Measurements from ENCODE around the gene IGHMBP2. TPM values are rescaled to one million over a fixed set of nuclear protein-coding genes. Genes with fewer than 3 reads are reported as not detected.

The IGHMBP2 gene
- total RNA-seq, 1 experiment from 2014 or later: 48.7 TPM

DNA sequence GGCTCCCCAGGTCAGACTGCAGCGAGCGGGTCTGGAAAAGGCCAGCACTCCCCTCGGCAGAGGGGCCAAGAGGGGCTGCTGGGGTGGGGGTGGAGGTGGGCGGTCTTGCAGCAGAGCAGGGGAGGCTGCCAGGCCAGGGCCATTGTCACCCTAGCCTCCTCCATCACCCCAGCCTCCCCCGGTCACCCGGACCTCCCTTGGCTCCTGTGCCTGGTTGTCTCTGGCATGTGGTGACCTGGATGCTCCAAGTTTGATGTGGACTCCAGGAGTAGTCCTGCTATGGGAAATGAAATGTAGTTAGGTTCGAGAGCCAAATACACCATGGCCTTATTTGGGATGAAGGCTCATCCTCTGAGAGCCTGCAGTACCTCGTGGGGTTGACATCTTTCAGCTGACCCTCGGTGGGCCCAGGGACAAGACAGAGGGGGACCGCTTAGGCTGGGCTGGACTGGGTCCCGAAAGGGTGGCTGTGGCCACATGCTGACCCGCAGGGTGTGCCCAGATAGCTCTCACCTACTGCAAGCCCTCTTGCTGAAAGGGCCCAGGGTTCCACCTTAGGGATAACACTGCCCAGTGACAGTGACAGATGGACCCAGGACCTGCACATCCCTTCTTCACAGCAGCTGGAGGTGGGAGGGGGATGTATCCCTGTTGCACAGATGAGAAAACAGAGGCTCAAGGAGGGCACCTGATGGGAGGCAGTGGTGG, 53.0 kb downstream of the IGHMBP2 start:
- no TSS peak for BruUV-seq (replicated peaks)
- intact Hi-C loops (cut with micrococcal nuclease; ENCODE audit: unreplicated experiment): no loop called here
- Histone ChIP-seq H3K4me3 (ENCODE audit: low read depth, low read length, poor library complexity, severe bottlenecking) (no peak overlapping the region), H3K27me3 (replicated peaks; ENCODE audit: insufficient read depth, low read depth, low read length, poor library complexity) (no peaks in the 10 kb centered on the region), H3K36me3 (ENCODE audit: insufficient read depth, low read length, poor library complexity, severe bottlenecking) (no peaks in the 10 kb centered on the region), H3K9me3 (ENCODE audit: low read depth, low read length, poor library complexity, severe bottlenecking) (no peaks in the 10 kb centered on the region), H3K4me1 (ENCODE audit: insufficient read depth, low read length, poor library complexity, severe bottlenecking) (no peaks in the 10 kb centered on the region), H3K27ac (ENCODE audit: low read depth, low read length, poor library complexity, severe bottlenecking) (no peak overlapping the region)
- no peak for DNase-seq (ENCODE audit: low spot score)
- ChIA-PET CTCF (interaction anchor here (0.6 kb wide), 1 partner anchor 129 kb away, joined by 3 read pairs; no protein-coding TSS in a partner anchor), POLR2A (ENCODE audit: low non-redundant PET) (no interaction called here)
- no peak for TF ChIP-seq EZH2 (IDR thresholded peaks at IDR 0.05; ENCODE audit: borderline replicate concordance, low read depth, low read length, poor library complexity, severe bottlenecking)
- TF ChIP-seq, protein P1, sequence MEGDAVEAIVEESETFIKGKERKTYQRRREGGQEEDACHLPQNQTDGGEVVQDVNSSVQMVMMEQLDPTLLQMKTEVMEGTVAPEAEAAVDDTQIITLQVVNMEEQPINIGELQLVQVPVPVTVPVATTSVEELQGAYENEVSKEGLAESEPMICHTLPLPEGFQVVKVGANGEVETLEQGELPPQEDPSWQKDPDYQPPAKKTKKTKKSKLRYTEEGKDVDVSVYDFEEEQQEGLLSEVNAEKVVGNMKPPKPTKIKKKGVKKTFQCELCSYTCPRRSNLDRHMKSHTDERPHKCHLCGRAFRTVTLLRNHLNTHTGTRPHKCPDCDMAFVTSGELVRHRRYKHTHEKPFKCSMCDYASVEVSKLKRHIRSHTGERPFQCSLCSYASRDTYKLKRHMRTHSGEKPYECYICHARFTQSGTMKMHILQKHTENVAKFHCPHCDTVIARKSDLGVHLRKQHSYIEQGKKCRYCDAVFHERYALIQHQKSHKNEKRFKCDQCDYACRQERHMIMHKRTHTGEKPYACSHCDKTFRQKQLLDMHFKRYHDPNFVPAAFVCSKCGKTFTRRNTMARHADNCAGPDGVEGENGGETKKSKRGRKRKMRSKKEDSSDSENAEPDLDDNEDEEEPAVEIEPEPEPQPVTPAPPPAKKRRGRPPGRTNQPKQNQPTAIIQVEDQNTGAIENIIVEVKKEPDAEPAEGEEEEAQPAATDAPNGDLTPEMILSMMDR (conservative IDR thresholded peaks at IDR 0.05; ENCODE audit: low read depth, low read length): no peak

DNA sequence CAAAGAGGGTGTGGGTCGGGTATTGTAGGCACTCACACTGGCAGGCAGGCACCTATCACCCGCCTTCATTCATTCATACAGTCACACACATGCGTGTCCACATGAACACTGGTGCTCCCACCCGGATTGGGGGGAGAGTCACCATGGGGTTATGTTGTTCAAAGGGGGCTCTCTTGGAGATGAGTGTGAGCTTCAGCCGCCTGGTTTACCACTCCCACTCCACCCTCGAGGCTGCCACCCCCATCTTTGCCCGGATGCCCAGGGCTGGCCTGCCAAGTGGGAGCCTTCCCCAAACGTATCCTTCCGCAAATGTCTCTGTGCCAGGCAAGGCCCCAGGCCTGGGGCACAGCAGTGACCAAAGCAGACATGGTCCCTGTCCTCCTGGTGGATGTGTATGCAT, 54.5 kb downstream of the IGHMBP2 start:
- H3K36me3 ChIP-seq (ENCODE audit: insufficient read depth, low read length, poor library complexity, severe bottlenecking): no peaks in the 10 kb centered on the region
- CTCF ChIA-PET: no interaction called here
- no peak overlapping the region for H3K4me3 ChIP-seq (ENCODE audit: low read depth, low read length, poor library complexity, severe bottlenecking)
- H3K9me3 ChIP-seq (ENCODE audit: low read depth, low read length, poor library complexity, severe bottlenecking): no peaks in the 10 kb centered on the region
- DNase-seq (ENCODE audit: low spot score): no peak
- H3K27me3 ChIP-seq (replicated peaks; ENCODE audit: insufficient read depth, low read depth, low read length, poor library complexity): no peaks in the 10 kb centered on the region
- H3K27ac ChIP-seq (ENCODE audit: low read depth, low read length, poor library complexity, severe bottlenecking): no peak overlapping the region
- no peak for TF ChIP-seq EZH2 (IDR thresholded peaks at IDR 0.05; ENCODE audit: borderline replicate concordance, low read depth, low read length, poor library complexity, severe bottlenecking)
- TF ChIP-seq, protein P1 (conservative IDR thresholded peaks at IDR 0.05; ENCODE audit: low read depth, low read length): no peak
- BruUV-seq (replicated peaks): no TSS peak
- no peaks in the 10 kb centered on the region for H3K4me1 ChIP-seq (ENCODE audit: insufficient read depth, low read length, poor library complexity, severe bottlenecking)
- intact Hi-C loops (cut with micrococcal nuclease; ENCODE audit: unreplicated experiment): no loop called here
- POLR2A ChIA-PET (ENCODE audit: low non-redundant PET): no interaction called here

GRCh38 chr11:68959465-68960293, 56.0 kb downstream of the IGHMBP2 start:
- Histone ChIP-seq H3K36me3 (ENCODE audit: insufficient read depth, low read length, poor library complexity, severe bottlenecking) (no peaks in the 10 kb centered on the region), H3K4me1 (ENCODE audit: insufficient read depth, low read length, poor library complexity, severe bottlenecking) (no peaks in the 10 kb centered on the region), H3K9me3 (ENCODE audit: low read depth, low read length, poor library complexity, severe bottlenecking) (no peaks in the 10 kb centered on the region), H3K27ac (ENCODE audit: low read depth, low read length, poor library complexity, severe bottlenecking) (no peak overlapping the region), H3K4me3 (ENCODE audit: low read depth, low read length, poor library complexity, severe bottlenecking) (no peak overlapping the region), H3K27me3 (replicated peaks; ENCODE audit: insufficient read depth, low read depth, low read length, poor library complexity) (no peaks in the 10 kb centered on the region)
- no TSS peak for BruUV-seq (replicated peaks)
- ChIA-PET POLR2A (ENCODE audit: low non-redundant PET) (no interaction called here), CTCF (interaction anchor here (0.6 kb wide), 1 partner anchor 7 kb away, joined by 7 read pairs; no protein-coding TSS in a partner anchor)
- no peak for TF ChIP-seq EZH2 (IDR thresholded peaks at IDR 0.05; ENCODE audit: borderline replicate concordance, low read depth, low read length, poor library complexity, severe bottlenecking)
- TF ChIP-seq, protein P1 (conservative IDR thresholded peaks at IDR 0.05; ENCODE audit: low read depth, low read length): no peak
- intact Hi-C loops (cut with micrococcal nuclease; ENCODE audit: unreplicated experiment): no loop called here
- no peak for DNase-seq (ENCODE audit: low spot score)
